ENCODE results near the gene NRG4. TPM values are rescaled to one million over a fixed set of nuclear protein-coding genes. Genes with fewer than 3 reads are reported as not detected.
"Not testable (repeated sequence)": the region's sequence is repeated elsewhere in the genome, so short reads cannot be mapped to it uniquely, and the experiment has no call there.

NRG4 gene
- polyA plus RNA-seq, 4 donors: 3.1 to 8.8 (median 5.2) TPM

DNA sequence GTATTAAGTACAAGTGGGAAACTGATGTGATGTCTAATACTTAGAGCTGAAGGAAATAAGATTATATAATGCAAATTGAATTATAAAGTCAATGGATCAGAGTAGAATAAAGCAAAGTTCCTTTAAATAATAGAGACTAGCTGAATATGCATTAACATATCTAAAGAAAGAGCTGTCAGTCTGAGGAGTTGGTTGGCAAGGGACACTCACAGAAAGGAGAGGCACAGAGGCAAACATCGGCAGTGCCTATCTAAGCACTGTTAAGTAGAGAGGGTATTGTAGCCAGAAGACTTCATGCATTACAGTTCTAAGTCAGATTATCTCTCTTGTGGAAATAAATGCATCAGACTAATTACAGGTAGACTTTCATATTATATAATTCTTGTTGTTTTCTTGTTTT, 16.6 kb downstream of the NRG4 start:
- DNase-seq (ENCODE audit: low read depth in 4 of 4, low spot score in 2 of 4): no peak

DNA sequence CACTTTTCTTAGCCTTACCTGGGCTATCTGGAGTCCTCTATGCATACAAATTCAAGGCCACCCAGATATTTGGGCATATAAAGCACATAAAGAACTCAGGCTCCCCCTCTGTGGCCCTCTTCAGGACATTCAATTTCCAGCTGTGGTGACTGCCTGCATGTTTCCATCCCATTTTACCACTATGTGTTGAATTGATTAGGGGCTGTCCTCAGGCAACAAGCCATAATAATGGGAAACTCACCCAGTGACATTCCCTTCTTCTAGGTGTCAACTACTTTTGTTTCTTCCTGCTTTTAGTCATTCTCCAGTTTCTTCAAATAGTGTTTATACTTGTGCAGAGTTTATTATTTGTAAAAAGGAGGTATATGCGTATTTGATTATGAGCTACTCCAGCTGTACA, 18.0 kb downstream of the NRG4 start:
- no peak for DNase-seq (ENCODE audit: low read depth in 4 of 4, low spot score in 2 of 4)

DNA sequence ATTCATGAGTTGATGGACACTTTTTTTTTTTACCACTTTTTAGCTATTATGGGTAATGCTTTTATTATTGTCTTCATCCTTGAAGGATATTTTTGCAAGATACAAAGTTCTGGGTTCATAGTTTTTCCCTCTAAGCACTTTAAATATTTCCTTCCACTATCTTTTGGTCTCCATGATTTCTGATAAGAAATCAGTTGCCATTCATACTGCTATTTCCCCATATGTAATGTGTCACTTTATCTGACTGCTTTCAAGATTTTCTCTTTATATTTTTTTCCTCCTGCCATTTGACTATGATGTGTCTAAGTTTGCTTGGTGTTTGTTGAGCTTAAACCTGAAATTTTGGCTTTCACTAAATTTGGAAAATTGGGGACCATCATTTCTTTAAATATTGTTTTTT, 19.3 kb downstream of the NRG4 start:
- no peak for DNase-seq (ENCODE audit: low read depth in 4 of 4, low spot score in 2 of 4)

DNA sequence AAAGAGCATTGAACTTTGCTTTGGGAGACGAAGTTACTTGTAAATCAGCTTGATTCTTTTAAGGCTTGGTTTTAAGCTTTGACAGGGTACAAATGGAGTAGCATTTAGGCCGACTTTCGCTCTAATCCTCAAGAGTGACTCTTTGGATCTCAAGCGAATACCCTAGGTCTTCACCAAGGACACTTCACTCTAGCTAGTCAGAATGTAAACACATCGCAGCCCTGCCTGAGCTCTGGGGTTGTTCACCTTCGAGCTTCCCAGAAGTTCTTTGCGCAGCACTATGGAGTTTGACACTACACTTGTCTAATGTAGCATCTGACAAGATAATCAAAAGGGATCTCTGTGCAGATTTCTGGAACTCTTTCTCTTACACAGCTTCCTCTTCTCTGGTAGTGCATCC, 22.3 kb downstream of the NRG4 start:
- no peak for DNase-seq (ENCODE audit: low read depth in 4 of 4, low spot score in 2 of 4)

DNA sequence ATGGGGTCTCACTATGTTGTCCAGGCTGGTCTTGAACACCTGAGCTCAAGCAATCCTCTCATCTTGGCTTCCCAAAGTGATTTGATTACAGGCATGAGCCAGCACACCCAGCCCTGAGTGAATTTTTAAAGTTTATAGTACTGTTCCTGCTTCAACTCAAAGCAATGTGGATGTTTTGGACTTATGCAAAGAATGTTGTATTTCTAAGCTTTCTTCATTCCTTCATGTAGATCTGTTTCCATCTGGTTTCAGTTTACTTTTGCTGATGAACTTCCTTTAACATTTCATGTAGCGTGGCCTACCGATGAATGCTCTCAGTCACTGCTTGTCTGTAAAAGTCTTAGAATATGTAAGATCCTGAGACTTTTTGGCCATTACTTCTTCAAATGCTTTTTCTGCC, 23.2 kb downstream of the NRG4 start:
- no peak for DNase-seq (ENCODE audit: low read depth in 4 of 4, low spot score in 2 of 4)

DNA sequence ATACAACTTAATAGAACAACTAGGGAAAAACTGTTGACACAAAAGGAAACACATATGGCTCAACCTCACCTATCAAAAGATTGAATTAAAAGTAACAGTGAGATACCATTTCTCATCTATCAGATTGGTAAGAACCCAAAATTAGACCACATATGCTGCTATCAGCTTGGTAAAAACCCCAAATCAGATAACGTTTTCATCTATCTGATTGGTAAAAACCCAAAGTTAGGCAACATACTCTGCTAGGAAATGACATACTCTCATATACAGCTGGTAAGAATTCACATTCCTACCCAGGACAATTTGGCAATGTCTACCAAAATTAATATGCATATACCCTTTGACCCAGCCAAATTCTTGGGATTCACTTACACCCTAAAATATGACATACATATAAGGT, 26.3 kb downstream of the NRG4 start:
- no peak for DNase-seq (ENCODE audit: low read depth in 4 of 4, low spot score in 2 of 4)

DNA sequence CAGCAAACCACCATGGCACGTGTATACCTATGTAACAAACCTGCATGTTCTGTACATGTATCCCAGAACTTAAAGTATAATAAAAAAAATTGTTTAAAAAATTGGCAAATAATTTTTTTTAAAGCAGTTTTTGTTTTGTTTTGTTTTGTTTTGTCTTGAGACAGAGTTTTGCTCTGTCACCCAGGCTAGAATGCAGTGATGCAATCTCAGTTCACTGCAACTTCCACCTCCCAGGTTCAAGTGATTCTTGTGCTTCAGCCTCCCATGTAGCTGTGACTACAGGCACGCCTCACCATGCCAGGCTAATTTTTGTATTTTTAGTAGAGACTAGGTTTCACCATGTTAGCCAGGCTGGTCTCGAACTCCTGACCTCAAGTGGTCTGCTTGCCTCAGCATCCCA, 27.5 kb downstream of the NRG4 start:
- not testable (repeated sequence) for DNase-seq (ENCODE audit: low read depth in 4 of 4, low spot score in 2 of 4)

DNA sequence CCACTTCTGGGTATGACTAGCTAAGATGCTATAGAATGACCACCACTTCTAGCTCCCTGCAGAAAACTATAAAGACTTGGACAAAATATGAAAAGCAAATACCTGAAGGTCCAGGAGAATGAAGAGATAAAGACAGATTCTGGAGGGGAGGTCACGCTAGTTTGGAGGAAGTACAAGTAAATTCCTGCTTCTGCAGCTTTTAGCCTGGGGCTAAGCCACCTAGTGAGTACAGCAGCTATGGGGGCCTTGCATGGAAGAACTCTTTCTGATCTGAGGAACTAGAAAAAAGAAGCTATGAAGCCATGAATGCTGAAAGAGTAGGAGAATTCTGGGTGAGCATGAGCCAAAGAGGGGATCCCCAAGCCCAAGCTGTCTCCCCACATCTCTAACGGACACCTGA, 29.8 kb downstream of the NRG4 start:
- DNase-seq (ENCODE audit: low read depth in 4 of 4, low spot score in 2 of 4): no peak

DNA sequence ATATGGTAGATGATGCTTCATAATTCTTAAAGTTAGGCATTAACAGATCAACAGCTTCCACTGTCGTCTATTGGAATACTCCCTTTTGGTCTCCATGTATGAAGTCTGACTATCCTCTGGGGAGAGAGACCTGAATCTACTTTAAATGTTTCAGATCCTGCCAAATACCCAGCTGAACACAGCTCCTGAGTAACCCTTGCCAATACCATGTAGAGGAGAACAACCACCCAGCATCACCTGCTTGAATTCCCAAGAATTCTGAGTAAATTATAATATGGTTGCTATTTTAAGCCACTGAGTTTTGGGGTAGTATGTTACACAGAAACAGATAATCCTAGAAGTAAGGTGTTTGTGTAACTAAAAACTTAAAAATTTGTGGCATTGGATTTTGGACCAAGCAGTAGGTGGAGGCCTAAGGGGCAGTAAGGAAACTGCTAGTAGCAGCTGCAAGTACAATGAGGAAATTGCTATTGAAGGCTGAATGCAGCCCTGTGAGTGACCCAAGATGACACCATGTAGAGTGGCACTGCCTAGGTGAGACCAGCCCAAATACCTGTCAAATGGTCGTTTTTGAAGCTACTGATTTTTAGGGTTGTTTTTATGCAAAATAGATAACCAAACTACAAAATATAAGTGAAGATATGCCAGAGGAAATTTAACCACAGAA, 30.9 kb downstream of the NRG4 start:
- no peak for DNase-seq (ENCODE audit: low read depth in 4 of 4, low spot score in 2 of 4)

DNA sequence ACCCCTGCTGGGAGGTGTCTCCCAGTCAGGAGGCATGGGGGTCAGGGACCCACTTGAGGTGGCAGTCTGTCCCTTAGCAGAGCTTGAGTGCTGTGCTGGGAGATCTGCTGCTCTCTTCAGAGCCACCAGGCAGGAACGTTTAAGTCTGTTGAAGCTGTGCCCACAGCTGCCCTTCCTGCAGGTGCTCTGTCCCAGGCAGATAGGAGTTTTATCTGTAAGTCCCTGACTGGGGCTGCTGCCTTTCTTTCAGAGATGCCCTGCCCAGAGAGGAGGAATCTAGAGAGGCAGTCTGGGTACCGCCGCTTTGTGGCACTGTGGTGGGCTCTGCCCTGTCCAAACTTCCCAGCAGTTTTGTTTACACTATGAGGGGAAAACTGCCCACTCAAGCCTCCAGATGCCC, 35.5 kb downstream of the NRG4 start:
- not testable (repeated sequence) for DNase-seq (ENCODE audit: low read depth in 4 of 4, low spot score in 2 of 4)

DNA sequence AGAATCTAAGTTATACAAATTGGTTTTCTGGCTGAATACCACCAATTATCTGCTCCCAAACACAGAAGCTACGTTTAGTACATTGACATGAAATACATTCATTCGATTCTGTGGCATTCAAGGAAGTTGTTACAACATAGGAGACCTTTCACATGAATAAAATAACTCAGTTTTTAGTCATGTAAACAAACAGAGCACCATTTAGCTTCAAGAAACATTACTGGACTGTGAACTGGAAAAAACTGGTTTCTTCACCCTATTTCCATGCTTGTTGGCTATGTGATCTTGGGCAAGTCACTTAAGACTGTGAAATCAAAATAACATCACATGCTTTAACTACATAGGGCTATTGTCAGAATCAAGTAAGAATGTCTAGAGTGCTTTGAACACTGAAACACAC, 46.2 kb downstream of the NRG4 start:
- DNase-seq (ENCODE audit: low read depth in 4 of 4, low spot score in 2 of 4): no peak

DNA sequence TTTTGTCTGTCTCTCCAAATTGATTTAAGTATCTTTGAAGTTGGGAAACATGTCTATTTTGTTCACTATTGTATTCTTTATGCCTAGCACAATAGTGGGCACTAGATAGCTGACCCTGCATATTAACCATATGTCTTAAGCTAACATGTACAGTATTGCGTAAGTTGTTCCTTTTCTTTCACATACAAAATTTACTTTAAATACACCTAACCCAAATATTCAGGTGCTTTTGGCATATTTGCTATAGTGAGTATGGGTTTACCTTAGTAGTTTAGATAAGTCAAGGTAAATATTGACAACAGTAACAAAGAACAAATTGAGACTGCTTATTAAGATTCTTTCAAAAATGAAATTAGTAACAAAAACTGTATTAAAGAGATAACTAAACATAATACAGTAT, 50.9 kb downstream of the NRG4 start:
- DNase-seq (ENCODE audit: low read depth in 4 of 4, low spot score in 2 of 4): no peak

DNA sequence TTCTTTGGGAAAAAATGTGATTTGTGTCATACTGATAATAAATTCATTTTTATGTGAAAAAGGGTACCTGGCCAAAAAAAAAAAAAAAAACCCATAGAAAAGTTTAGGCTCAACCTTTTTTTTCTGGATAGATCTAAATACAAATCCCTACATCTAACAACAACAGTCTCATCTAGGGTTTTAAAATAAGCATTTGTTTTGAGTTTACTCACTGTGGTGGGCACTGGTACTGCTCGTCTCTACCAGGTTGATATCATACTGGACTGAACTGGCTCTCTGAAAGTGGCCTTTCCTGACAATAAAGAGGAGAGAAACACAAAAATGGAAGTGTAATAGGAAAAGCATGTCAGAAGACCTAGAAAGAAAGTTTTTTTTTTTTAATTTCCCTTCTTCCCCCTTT, 56.5 kb downstream of the NRG4 start:
- no peak for DNase-seq (ENCODE audit: low read depth in 4 of 4, low spot score in 2 of 4)

DNA sequence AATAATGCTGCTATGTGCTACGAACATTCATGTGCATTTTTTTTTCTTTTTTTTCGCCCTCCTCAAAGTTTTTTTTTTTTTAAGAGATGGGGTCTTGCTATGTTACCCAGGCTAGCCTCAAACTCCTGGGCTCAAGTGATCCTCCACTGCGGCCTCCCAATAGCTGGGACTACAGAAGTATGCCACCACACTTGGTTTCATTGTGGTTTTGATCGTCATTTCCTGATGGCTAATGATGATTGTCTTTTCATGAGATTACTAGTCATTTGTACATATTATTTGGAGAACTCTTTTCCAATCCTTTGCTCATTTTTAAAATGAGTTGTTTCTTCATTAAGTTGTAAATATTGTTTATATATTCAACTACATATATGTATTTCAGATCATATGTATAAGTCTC, 59.7 kb downstream of the NRG4 start:
- no peak for DNase-seq (ENCODE audit: low read depth in 4 of 4, low spot score in 2 of 4)

DNA sequence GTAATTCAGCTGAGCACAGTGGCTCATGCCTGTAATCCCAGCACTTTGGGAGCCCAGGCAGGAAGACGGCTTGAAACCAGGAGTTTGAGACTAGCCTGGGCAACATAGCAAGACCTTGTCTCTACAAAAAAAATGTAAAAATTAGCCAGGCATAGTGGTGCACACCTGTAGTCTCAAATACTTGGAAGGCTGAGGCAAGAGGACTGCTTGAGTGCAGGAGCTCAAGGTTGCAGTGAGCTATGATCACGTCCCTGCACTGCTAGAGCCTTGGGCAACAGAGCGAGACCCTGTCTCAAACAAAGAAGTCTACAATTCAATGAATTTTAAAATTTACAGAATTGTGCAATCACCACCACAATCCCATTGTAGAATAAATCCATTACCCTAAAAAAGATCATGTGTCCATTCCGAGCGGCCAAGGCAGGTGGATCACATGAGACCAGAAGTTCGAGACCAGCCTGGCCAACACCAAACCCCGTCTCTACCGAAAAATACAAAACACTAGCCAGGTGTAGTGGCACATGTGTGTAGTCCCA, 63.4 kb downstream of the NRG4 start:
- no peak for DNase-seq (ENCODE audit: low read depth in 4 of 4, low spot score in 2 of 4)

DNA sequence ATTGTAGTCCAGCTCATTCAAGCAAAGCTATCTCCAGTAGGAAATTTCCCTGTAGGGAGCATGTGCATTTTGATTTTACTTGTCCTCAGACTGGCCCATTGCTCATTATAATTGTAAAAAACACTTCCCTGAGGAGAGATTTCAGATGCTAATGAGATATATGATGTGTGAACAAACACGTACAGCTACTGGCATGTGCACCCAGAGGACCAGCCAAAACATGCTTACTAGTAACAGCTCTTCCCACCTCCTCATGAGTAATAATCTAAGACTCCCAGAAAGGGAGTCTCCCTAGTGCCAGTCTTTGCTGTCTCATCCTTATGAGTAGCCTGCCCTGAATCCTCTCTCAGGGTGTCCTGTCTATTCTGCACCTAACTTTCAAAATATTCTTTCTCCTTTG, 65.1 kb downstream of the NRG4 start:
- DNase-seq (ENCODE audit: low read depth in 4 of 4, low spot score in 2 of 4): no peak

DNA sequence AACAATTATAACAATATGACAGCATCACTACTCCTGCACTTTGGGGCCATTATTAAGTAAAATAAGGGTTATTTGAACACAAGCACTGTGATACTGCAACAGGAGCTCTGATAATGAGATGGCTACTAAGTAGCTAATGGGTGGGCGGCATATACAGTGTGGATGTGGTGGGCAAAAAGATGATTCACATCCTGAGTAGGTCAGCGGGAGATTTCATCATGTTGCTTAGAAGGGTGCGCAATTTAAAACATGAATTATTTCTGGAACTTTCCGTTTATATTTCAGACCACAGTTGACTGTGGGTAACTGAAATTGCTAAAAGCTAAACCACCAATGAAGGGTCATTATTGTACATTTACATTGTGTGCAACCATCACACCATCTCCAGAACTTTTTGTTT, 66.3 kb downstream of the NRG4 start:
- no peak for DNase-seq (ENCODE audit: low read depth in 4 of 4, low spot score in 2 of 4)

DNA sequence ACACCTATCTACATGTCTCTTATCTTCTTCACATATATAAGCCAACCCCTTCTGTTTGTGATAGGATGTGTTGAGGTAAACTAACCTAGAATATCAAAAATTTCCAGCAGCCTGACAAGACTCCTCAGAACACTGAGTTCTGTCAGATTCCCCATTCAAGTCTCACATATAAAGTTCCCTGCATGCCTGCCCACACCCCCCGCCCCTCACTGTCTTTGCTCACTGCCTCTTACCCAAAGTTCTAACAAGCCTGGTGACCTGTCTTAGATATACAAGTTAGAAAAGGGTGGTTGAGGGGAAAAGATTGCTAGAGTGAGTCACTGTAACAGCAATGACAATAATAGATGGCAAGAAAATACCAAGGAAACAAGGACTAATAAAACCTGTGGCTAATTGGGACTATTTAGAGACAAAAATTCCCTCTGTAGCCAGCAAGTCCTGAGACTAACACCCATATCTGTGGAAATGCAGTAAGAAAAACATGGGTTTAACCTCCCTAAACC, 68.5 kb downstream of the NRG4 start:
- no peak for DNase-seq (ENCODE audit: low read depth in 4 of 4, low spot score in 2 of 4)

DNA sequence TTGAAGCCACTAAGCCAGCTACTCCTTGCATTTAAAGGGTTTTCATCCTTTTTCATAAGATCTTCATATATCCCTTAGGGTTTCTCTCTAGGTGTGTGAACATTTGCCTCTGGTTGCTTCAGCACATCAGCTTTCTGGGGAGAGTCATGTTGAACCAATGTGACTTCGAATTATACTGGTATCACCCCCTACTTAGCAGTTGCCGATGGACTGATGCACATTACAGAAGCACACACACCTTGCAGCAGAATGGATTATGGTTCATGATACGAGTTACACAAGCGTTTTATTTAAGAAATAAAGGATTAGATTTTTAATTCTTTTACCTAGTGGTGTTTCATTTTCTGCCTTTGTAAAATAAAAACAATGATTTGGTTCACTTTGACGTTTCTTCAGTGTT, 69.0 kb downstream of the NRG4 start:
- no peak for DNase-seq (ENCODE audit: low read depth in 4 of 4, low spot score in 2 of 4)

DNA sequence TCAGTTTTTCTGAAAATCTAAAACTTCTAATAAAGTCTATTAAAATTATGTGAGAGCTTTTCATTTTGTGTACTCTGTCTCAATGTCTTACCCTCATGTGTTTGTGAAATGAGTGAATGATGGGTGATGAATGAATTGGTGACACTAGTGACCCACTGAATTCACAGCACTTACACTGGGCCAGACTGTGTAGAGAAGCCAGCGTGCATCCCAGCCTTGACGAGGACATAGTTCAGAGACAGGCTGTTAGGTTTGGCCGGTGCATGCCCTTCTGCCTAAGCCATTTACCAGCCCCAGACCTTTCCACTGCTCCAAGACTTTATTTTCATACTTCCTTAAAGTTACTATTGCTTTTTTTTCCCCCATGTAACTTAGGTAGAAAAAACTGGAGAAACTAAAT, 69.8 kb downstream of the NRG4 start:
- DNase-seq (ENCODE audit: low read depth in 4 of 4, low spot score in 2 of 4): no peak

DNA sequence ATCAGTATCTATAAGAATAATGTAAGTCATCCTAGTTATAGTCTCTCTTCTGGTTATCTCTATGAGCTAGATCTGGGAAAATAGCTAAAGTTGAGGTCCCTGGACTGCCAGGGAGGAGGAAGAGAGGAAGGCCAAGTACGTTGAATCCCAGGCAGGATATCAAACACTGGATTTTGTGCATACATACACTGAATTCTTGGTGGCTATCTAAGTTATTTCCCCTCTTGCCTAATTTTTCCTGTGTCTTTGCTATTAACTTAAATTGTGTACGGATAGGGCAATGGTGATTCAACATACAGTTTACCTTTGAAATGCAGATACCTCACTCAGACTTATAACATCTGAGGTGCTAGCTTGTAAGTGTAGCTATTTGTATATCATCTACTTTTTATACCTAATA, 81.4 kb downstream of the NRG4 start:
- no peak for DNase-seq (ENCODE audit: low read depth in 4 of 4, low spot score in 2 of 4)

DNA sequence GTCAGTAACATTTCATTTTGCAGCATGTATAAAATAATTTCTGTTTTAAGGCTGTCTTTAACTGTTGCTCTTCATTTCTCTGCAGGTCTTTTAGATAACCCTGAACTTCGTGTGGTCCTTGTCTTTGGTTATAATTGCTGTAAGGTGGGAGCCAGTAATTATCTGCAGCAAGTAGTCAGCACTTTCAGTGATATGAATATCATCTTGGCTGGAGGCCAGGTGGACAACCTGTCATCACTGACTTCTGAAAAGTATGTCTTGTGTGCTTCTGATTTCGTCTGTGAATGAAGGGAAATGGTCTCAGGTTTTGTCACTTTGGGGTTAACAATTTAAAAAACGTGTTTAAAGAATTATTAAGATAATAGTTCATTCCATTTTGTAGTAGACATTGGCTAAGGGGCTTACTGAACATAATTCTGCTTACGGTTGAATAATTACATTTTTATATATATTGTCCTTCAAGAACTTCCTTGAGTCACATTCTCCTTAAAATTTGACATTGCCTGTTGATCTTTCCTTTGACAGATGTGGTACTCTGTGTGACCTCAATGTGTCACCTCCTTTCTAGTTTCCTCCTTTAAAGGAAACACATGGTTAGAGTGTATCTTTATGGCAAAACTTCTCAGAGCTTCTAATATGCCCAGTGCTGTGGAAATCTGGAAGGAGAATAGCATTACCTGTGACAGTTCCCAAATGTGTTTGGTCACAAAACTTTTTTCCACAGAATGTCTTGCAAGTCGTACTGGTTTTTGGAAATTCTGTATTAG, 82.2 kb downstream of the NRG4 start:
- no peak for DNase-seq (ENCODE audit: low read depth in 4 of 4, low spot score in 2 of 4)
